Stimulated activated CD4-positive, alpha-beta T cell treated with anti-CD3 and anti-CD28 coated beads, Interleukin-15, amount 100 ng/mL, for 48 hours (primary cell): ENCODE results near the gene TGFB1I1.
"Not testable (repeated sequence)": the region's sequence is repeated elsewhere in the genome, so short reads cannot be mapped to it uniquely, and the experiment has no call there.

ENCODE experiments used
- DNase-seq, 2 donors: peaks; one replicate each; pipeline ENCODE4 v3.0.0-alpha.2; 2020; ENCODE audit warnings: low read depth in 2 of 2

The TGFB1I1 gene

DNA sequence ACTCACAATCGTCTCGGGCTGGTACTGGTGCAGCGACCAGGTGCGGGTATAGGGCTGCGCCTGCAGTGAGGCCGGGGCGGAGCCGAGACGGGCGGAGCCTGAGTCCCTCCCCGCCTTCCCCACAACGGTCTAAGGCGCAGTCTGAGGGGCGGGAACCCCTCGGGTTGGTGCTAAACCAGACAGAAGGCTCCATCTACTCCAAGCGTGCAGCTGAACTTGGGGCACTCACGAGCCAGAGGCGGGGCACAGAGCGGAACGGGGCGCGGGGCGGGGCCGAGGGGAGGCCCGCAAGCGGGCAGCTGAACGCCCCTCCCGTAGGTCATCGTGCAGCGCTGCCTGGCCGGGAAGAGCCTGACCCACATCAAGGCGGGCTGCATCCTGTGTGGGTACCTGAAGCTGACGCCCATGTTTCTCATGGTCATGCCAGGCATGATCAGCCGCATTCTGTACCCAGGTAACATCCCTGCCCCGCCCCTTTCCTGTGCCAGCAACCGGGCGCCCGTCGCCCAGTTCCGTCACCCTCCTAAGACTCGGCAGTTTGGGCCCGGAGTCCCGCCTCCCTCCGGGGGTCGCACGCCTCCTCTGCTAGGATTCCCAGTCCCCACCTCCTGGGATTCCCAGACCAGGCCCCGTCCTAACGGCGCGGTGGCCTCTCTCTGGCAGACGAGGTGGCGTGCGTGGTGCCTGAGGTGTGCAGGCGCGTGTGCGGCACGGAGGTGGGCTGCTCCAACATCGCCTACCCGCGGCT lies 15.9 kb downstream of the TGFB1I1 start:
- DNase-seq = peak in 1 of 2 donors; percentile 50

DNA sequence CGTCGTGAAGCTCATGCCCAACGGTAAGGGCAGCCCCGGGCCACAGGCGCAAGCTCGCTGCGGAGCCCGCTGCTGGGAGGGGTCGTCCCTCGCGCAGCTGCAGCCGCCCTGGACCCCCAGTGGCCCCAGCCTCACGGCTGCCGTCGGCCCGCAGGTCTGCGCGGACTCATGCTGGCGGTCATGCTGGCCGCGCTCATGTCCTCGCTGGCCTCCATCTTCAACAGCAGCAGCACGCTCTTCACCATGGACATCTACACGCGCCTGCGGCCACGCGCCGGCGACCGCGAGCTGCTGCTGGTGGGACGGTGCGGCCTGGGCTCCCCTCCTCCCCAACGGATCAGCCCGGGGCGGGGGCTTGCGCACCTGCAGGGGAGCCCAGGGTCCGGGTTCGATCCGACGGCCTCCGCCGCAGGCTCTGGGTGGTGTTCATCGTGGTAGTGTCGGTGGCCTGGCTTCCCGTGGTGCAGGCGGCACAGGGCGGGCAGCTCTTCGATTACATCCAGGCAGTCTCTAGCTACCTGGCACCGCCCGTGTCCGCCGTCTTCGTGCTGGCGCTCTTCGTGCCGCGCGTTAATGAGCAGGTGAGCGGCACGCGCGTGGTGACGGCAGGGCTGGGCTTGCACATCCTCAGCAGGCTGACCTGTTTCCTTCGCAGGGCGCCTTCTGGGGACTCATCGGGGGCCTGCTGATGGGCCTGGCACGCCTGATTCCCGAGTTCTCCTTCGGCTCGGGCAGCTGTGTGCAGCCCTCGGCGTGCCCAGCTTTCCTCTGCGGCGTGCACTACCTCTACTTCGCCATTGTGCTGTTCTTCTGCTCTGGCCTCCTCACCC lies 16.7 kb downstream of the TGFB1I1 start:
- DNase-seq = no peak

DNA sequence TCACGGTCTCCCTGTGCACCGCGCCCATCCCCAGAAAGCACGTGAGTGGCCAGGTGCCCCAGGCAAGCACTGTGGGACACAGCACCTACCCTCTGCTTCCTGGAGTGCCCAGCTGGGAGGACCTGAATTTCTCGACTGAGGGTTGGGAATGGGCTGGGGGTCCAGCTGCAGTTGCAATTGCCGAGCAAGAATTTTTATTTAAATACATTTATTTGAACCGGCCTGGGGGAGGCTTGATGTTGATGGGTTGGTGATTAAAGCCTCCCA lies 17.3 kb downstream of the TGFB1I1 start:
- no peak for DNase-seq

DNA sequence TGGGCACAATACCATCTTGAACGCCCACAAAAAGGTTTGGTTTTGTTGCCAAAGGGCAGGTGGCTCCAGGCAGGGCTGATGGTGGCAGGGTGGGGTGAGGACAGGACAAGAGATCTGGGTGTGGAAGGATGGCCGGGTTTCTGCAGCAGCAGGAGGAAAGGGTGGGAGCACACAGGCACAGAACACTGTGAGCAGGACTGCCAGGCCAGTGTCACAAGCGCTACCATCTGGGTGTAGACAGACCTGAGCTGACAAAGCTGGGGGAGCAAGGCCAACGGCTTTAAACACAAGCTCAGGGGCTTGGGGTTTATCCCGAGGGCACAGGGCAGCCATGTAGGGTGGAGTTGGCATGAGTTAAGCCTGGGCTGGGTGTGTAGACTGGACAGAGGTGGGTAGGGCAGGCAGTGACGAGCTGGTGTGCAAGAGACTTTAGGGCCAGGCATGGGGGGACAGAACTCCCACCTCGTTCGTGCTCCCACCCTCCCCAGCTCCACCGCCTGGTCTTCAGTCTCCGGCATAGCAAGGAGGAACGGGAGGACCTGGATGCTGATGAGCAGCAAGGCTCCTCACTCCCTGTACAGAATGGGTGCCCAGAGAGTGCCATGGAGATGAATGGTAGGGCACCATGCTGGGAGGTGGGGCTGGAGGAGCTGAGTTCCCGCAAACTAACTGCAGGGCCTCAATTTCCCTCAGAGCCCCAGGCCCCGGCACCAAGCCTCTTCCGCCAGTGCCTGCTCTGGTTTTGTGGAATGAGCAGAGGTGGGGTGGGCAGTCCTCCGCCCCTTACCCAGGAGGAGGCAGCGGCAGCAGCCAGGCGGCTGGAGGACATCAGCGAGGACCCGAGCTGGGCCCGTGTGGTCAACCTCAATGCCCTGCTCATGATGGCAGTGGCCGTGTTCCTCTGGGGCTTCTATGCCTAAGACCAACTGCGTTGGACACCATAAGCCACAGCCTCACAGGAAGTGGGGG lies 17.9 kb downstream of the TGFB1I1 start:
- DNase-seq = no peak

DNA sequence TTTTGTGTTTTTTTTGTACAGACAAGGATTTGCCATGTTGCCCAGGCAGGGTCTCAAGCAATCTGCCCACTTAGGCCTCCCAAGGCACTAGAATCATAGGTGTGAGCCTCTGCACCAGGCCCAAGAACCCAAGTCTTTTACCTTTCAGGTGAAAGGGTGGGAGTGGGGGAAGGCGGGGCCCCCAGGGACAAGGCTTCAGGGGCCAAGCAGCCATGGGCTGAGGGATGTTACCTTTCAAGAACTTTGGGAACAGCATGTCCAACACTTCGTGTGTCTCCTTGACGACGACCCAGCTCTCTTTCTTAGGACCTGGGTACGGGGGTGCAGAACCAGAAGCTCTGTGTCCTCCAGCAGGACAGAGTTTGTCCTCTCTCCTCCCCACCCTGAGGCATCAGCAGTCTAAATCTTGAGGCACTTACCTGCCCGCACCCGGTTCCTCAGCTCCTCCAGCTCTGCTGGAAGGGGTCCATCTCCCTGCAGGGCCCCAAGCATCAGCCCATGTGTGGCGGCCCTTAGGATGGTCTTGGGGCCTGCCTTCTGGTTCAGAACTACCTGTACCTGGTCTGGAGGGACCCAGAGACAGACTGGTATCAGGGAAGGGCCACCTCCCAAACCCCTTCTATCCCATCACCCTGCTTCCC lies 19.9 kb downstream of the TGFB1I1 start:
- DNase-seq = no peak

DNA sequence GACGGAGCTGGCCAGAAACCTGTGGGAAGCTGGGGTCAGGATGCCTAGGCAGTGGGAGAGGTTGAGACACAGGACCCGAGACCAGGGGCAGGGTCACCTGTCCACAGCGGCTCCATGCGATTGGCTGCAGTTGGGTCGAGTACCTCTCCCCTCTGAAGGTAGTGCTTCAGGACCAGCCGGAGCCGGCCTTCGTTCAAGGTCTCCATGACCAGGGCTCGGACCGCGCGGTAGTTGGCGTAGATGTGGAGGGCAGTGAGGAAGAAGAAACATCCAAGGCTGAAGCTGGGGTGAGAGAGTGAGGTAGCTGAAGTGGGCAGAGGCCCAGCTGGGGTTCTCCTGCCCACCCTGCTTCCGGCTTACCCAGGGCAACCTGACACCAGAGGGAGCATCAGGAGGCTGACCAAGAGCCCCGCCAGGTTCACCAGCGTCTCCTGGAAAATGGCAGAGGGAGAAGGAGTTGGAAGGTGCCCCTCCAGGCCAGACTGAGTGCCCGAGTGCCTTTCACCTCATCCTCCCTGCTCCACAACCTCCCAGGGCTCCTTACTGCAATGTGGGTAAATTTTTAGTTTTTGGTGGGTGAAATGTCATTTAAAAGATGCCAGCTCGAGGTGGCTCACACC lies 21.7 kb downstream of the TGFB1I1 start:
- no peak for DNase-seq

DNA sequence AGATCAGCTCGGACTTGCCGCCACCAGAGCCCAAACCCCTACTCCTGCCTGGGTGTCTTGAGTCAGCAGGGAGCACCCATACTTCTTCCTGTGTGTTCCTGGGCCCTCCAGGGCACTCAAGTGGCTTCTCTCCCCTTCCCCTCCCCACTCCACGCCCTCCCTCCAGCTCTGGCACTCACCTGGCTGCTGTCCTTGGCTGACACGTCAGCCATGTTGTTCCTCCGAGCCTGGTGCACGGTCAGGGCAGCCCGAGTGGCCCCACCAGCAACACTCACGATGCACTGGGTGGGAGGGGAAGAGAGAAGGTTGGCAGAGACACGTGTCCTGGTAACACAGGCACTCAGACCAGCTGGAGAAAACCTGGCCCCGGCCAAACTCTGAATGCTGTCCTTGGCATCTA lies 24.7 kb downstream of the TGFB1I1 start:
- no peak for DNase-seq

DNA sequence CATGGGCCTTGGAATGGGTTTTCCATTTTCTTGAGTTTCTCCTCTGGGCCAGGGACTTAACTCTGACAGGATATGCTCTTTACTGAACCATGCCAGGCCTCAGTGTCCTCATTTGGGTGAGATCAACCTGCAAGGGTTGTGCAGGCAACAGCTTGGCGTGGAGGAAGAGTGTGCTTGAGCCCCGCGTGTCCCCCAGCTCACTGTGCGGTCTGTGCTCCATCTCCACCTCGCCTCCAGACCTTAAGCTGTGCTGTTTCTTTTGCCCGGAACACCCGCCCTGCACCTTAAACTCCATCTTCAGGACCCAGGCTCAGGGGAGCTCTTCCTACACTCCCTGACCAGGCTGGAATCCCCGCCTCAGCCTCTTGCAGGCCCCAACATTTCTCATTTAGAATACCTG lies 26.5 kb downstream of the TGFB1I1 start:
- no peak for DNase-seq

DNA sequence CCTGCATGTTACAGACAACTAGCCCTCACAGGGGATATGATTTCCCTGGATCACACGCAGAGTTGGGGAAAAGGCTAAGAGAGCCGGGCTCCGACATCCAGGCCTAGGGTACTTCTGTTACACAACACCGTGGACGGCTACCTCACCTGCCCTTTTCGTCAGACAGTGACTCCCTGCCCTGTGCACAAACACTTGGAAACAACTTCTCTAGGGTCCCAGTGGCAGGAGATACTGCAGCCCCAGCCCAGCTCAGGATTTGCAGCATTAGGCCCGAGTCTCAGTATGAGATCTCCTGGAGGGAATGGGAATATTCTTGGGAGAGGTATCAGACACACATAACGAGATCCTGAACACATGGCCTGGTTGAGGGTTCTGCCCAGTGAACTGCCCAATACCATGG lies 28.0 kb downstream of the TGFB1I1 start:
- DNase-seq = no peak

DNA sequence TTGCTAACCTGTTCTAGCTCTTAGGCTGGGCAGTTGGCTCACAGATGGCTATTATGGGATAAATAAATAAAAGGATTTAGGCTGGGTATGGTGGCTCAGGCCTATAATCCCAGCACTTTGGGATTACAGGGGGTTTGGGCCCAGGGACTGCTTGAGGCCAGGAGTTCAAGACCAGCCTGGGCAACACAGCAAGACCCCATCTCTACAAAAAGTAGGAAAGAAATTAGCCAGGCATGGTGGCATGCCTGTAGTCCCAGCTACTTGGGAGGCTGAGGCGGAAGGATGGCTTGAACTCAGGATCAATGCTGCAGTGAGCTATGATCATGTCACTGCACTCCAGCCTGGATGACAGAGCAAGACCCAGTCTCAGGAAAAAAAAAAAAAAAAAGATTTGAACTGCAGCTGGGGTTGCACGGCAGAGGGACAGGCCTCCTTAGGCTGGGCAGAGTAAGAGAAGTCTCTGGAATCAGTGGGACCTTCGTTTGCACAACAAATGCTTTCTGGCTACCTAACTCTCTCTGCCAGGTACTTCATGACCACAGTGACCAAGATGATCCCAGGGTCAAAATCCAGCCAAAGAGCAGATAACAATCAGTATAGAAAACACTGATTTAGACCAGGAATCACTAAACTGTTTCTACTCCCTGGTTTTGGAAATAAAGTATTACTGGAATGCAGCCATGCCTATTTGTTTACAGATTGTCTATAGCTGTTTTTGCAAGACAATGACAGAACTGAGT lies 29.4 kb downstream of the TGFB1I1 start:
- no peak for DNase-seq

DNA sequence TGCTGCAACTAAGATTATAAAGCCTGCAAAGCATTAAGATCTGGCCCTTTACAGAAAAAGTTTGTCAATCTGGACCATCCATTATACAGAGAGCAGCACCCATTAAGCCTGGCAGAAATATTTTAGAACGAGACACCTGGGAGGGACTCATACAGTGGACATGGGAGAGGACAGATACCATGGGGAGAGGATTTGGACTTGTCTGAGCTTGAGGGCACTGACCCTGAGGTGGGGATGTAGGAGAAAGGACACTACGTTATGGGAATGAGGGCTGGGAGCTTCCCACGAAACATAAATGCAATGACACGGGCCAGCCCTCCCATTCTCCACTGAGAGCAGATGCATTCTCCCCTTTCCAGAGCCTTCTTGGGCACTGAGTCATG lies 30.0 kb downstream of the TGFB1I1 start:
- no peak for DNase-seq

DNA sequence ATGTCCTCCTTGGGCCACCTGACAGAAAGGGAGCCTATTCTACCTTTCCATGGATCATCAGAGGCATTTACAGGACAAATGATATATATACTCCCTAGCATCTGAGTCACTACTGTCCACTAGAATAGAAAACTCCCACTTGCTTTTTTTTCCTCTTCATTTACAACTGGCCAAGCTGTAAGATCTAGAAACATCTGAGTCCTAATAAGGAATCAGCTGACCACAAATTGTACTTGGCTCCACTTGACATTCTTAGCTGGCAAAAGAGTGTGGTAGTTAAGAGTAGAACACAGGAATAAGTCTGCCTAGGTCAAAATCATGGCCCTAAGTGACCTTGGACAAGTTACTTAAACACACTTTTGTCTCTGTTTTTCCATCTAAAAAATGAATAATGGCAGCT lies 31.0 kb downstream of the TGFB1I1 start:
- no peak for DNase-seq

DNA sequence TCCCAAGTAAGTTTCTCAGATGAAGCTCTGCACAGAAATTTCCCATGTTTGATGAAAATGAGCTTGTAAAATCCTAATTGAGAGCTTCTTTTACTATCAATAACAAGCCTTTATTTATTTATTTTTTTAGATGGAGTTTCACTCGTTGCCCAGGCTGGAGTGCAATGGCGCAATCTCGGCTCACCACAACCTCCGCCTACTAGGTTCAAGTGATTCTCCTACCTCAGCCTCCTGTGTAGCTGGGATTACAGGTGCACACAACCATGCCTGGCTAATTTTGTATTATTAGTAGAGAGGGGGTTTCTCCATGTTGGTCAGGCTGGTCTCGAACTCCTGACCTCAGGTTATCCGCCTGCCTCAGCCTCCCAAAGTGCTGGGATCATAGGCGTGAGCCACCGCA lies 31.6 kb downstream of the TGFB1I1 start:
- DNase-seq = not testable (repeated sequence)

DNA sequence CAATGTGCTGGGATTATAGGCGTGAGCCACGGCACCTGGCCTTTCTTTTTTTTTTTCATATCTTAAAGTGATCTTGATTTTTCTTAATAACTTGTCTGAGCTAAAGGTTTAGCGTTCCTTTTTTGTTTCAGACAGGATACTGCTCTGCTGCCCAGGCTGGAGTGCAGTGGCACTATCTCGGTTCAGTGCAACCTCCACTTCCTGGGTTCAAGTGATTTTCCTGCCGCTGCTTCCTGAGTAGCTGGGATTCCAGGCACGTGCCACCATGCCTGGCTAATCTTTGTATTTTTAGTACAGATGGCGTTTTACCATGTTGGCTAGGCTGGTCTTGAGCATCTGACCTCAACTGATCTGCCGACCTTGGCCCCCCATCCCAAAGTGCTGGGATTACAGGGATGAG lies 32.2 kb downstream of the TGFB1I1 start:
- DNase-seq = no peak

DNA sequence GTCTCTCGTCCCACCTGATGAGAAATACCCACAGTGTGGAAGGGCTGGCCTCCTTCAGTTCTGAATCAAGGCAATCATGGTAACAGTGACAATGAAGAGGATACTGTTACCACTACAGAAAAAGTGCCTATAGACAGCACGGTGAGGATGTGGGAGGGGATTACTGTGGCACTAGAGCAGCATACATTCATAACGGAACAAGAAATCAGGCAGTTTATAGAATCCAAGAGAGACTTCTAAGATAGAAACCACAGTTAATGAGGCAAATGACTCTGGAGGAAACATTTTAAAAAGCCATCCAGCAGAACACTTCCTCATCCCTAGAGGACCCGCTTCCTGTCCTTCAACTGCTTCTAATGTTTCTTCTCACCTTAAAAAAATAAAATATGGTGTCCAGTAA lies 33.5 kb downstream of the TGFB1I1 start:
- DNase-seq = peak in 1 of 2 donors; percentile 18

DNA sequence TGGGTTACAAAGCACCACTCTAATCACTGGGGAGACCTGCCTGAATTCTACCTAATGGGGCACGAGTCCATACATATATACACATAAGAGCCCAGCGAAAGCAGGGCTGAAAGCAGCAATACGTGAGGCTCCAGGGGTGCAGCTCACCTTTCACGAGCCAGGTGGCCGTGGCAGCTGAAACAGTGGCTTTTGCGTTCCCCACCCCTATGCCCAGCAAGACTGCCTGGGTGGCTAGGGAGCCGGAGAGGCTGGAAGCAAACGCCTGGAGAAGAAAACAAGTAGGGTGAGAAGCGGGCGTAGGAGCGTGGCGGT lies 35.6 kb downstream of the TGFB1I1 start:
- no peak for DNase-seq

DNA sequence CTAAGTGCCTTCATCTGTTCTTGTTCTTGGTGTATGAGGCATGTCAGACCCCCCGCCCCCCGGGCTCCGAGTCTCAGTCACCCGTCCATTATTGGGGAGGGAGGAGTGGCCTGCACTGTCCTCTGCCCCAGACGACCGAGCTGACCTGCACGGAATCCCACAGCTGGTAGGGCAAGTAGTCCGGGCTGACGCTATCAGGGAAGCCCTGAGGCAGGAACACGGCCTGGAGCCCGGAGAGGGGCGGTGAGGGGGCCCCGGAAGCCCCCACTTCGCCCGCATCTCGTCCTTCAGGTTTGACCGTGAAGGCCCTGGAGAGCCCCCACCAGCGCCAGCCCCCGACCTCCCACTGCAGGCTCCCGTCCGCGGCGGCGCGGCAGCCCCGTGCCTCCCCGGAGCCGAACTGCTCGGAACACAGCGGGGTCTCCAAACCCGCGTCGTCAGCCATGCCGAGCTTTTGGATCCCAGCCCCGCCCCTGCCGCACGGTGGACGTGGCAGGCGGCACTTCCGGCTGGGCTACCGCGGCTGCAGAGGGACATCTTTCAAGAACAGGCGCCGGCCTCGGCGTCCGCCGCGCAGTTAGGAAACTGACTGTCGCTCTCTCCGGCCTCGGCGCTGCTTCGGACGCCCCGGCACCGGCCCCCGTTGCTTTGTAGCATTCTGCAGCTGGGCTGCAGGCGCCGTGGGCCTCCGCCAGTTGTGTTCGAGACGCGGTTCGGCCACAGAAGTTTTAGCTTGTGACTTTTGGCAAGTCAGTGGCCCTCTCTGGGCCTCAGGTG lies 36.2 kb downstream of the TGFB1I1 start, which contains the start of gene RUSF1:
RUSF1 (minus strand) TSS at position 463 of the 777 bp plus-strand sequence; CDS start at position 445, 18 bp downstream.
- peak; percentile 79 to 81 for DNase-seq

DNA sequence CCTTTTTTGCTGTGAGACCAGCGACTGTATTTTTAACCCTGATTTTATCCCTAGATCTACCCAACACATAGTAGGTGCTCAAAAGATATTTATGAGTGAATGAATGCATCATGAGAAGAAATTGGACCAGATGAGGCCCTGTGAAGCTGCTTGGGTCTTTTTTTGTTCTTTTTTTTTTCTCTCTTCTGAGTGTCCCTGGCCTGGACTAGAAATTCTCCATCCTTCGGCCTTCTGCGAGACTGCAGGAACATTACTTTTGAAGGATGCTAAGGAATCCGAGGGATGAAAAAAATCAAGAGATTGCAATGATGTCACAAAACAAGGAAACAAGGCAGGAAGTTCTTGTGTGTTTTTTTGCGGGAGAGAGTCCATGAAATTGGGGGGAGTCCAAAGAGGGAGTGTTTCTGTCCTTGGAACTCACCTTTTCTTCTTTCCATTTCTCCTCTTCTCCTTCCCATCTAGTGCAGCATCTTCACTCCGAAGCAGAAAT lies 36.8 kb downstream of the TGFB1I1 start:
- no peak for DNase-seq

DNA sequence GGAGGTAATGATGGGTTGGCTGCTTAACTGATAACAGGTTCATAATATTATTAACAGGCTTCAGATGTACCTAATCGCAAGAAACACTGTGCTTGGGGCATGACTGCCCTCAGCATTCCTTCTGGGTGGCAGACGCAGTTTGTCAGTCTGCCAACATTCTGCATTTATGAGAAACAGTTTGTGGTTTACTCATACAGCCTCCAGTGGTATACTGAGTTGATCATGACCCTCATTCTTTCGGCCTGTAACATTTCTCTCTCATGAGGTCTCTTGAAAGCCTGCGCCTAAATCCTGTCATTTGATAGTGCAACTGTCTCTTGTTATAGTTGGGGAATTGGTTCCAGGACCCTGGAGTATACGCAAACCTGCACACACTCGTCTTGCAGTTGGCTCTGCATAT lies 41.2 kb downstream of the TGFB1I1 start:
- no peak for DNase-seq

DNA sequence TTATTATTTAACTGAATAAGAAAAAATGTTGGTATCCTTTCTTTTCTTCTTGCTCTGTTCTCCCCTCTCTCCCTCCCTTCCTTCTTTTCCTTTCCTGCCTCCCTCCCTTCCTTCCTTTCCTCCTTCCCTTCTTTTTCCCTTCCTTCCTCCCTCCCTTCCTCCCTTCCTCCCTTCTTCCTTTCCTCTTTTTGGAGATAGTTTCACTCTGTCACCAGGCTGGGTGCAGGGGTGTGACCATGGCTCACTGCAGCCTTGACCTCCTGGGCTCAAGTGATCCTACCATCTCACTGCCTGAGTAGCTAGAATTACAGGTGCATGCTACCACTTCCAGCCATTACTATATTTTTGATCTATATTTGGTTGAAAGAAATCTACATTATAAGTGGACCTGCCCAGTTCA lies 41.9 kb downstream of the TGFB1I1 start:
- DNase-seq = no peak
